ENCODE measurements around the gene MAGI3. TPM values are rescaled to one million over a fixed set of nuclear protein-coding genes. Genes with fewer than 3 reads are reported as not detected.
A peak's percentile ranks its signal among the peaks of the same experiment; 100 is the strongest.
"Not testable (repeated sequence)": the region's sequence is repeated elsewhere in the genome, so short reads cannot be mapped to it uniquely, and the experiment has no call there.

MAGI3 gene
- polyA plus RNA-seq, 12 donors = 12.4 to 22.3 (median 15.1) TPM; not detected in 1

DNA sequence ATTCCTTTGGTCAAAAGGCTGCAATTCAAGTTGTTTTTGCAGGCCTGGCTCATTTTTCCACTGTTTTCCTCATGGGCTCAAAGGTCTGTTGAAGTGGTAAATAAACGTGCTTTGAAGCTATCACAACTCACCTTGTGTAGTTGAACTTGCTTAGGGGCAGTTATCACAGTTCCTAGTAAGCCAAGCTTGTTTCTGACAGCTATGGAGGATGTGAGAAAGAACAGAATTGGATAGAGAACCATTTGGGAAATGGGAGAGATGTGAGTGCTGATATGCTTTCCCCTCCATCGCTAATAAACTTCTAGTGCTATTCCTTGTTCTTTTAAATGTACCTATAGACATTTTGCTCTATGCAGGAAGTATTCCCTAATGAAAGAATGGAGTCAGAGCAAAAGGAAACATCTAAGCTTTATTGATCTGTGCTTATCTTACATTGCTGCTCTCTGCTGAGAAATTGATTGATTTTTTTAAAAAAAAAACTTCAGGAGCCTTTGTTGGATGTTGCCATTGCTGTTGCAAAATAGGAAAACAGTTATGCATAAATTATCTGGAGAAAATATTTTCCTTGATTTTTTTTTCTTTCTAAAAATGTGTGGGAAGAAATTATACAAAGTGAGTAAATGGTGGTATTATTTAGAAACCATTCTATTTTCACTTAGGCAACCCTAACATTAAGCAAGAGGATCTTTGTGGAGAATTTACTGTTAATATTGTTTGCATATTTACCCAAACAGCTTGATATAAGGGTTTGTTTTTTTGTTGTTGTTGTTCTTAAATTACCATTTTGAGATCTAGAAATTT, 118.2 kb downstream of the MAGI3 start:
- DNase-seq = no peak

DNA sequence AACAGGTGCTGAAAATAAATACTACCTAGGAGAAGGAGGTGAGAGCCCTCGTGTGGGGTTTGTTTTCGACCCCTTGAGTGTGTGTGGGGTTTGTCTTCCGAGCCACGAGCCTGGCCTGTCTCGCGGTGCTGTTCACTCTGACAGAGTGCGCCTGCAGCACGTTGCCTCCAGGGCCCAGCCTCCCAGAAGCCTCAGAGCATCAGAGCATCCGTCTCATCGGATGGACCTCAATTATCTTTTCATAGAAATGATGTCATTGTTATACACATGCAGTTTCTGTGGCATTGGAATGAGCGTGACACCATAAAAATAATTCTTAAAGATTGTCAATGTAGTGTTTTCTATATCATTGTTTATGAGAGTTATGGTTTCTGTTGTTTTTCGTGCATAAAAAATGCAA, 119.5 kb downstream of the MAGI3 start:
- not testable (repeated sequence) for DNase-seq

DNA sequence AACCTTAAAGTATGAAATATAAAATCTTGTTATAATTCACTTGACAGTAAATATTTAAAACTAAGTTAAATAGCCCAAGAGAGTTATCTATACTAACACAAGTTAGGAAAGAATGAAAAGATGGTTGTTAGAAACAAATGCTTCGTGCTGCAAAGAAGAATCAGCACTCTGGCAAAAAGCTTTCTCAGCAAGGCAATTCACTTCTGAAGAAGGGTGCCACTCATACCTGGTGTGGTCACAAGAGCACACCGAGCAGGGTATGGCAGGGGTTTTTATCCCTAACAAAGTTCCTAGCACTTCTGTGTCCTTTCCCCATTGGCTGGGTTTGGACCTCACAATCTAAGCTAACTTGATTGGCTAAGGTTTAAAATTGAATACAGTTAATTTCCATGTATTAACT, 121.0 kb downstream of the MAGI3 start:
- no peak for DNase-seq

- no peak for DNase-seq
These were observed 125.2 kb downstream of the MAGI3 start for GRCh38 chr1:113515498-113515897.

GRCh38 chr1:113517346-113517745, 127.0 kb downstream of the MAGI3 start:
- DNase-seq = no peak

- no peak for DNase-seq
These were observed 127.7 kb downstream of the MAGI3 start for GRCh38 chr1:113517983-113518382.

- DNase-seq = no peak
These were observed 129.2 kb downstream of the MAGI3 start for GRCh38 chr1:113519556-113519955.

- no peak for DNase-seq
These were observed 139.7 kb downstream of the MAGI3 start for GRCh38 chr1:113530021-113530420.

GRCh38 chr1:113531321-113531720, 141.0 kb downstream of the MAGI3 start:
- DNase-seq = no peak

DNA sequence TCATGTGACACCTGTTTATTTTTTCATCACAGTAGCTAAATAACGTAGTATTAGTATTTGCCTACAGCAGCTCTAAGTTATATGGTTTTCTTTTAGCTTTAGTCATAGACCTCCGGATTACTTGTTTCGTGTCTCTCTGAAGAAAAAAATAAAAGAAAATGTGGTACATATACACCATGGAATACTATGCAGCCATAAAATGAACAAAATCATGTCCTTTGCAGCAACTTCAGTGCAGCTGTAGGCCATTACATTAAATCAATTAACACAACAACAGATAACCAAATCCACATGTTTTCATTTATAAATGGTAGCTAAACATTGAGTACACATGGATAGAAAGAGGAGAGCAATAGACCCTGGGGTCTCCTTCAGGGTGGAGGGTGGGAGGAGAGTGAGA, 142.7 kb downstream of the MAGI3 start:
- no peak for DNase-seq

GRCh38 chr1:113534130-113534817, 144.0 kb downstream of the MAGI3 start:
- DNase-seq = no peak

GRCh38 chr1:113534875-113535274, 144.6 kb downstream of the MAGI3 start:
- peak; percentile 31 for DNase-seq

DNA sequence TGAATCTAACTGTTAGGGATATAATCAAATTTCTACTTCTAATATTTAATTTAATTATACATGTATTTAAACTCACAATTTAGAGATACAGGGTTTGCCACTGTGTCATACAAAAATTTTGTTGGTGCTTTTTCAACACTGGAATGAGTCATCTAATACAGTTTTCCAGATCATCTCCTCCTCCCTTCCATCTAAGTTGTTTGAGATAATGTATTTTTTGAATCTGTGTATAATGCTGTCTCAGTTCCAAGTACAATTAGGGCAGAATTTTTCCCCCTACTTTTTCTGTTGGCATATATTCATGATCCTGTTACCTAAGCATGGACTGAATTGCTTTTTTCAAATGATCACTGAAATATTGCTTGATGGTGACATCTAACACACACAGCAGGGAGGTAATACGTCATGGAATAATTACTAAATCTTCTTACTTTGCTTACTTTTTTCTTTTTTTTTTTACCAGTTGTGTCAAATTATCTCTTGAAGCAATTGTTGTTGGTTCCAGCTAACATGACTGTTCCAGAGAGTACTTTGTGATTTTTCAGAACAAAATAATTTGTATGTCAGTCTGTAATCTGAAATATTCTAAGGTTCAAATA, 146.0 kb downstream of the MAGI3 start:
- no peak for DNase-seq

DNA sequence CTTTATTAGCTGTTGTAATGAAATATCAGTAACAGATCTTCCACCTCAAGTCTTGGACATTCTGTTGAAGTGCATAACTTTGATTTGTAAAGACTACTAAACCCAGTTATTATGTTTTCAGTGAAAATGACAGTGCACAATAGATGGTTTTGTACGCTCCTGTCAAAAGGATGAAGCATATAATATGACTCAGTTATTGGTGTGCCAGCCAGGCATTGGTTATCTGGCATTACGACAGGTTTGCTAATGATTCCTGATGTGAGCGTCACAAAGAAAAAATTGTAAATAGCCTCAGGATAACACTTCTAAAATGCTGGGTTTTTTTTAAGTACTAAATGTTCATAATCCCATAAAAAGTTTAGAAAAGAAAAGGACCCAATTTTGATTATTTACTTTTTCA, 147.9 kb downstream of the MAGI3 start:
- no peak for DNase-seq

DNA sequence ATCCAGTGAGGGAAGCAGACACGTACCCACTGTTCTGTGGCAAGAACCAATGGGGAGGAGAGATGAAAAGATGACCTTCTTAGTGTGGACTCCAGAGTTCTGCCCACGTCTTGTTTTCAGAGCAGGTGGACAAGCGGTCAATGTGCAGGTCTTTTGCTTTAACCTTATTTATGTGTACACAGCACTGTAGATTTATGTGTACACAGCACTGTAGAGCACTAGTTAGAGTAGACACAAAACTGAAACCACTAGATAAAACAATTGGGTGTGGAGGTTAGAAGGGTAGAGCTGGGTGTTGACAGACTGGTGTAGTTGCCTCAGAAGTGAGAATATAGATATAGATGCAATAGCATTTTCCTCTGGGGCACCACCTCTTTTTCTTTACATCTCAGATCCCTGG, 150.0 kb downstream of the MAGI3 start:
- DNase-seq = no peak

- DNase-seq = no peak
These were observed 150.8 kb downstream of the MAGI3 start for GRCh38 chr1:113541106-113541505.

- no peak for DNase-seq
These were observed 151.9 kb downstream of the MAGI3 start for GRCh38 chr1:113542221-113542701.

GRCh38 chr1:113543110-113543509, 152.8 kb downstream of the MAGI3 start:
- no peak for DNase-seq

GRCh38 chr1:113545210-113545609, 154.9 kb downstream of the MAGI3 start:
- no peak for DNase-seq

DNA sequence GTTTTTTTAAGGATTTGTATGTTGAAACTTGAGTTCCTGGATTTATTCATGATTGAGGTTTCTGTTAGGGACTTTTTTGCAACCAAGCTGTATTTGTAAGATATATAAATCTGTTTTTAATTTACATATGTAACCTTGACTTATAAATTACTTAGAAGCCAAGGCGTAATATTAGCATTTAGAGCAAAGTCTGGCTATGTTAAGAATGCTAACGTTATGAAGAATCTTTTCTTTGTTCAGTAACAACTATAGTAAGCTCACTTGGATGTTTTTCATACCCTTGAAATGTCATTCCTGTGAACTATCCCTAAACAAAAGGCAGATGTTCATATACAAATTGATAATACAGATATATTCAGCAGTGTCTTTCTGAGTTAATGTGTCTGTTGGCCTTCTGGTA, 155.3 kb downstream of the MAGI3 start:
- DNase-seq = no peak

- DNase-seq = no peak
These were observed 161.4 kb downstream of the MAGI3 start for GRCh38 chr1:113551728-113552127.

GRCh38 chr1:113552244-113552643, 161.9 kb downstream of the MAGI3 start:
- no peak for DNase-seq

GRCh38 chr1:113557187-113557586, 166.9 kb downstream of the MAGI3 start:
- no peak for DNase-seq

Data from muscle of arm (tissue), 12 donors.